B cell (primary cell): Measurements from ENCODE around the gene NRK. TPM values are rescaled to one million over a fixed set of nuclear protein-coding genes. Genes with fewer than 3 reads are reported as not detected.
"Not testable (repeated sequence)": the region's sequence is repeated elsewhere in the genome, so short reads cannot be mapped to it uniquely, and the experiment has no call there.

Source experiments
- ATAC-seq: fragments of 200-7000 bp; cut with Tn5 transposase; one replicate; pipeline ENCODE4 v1.10.0; 2021; ENCODE audit warnings: low read depth, mild to moderate bottlenecking, moderate number of reproducible peaks, moderate library complexity
- CTCF ChIA-PET: fragments of 350-600 bp; sonication (Branson Sonifier 250); formaldehyde crosslinking; loops from one replicate; lab custom pipeline; 2021; ENCODE audit warnings: antibody characterized with exemption, inconsistent platforms; lab: Charles Lee
- POLR2A ChIA-PET: fragments of 350-600 bp; sonication (Branson Sonifier 250); formaldehyde crosslinking; loops from one replicate; lab custom pipeline; 2021; ENCODE audit warnings: antibody characterized with exemption; lab: Charles Lee
- DNase-seq: peaks from one replicate; pipeline ENCODE4 v3.0.0; 2013
- H2AFZ ChIP-seq: 2 replicates; pipeline ENCODE4 v1.6.1; 2012; ENCODE audit warnings: mild to moderate bottlenecking, low read depth, low read length; ENCODE audit not compliant: insufficient read depth, poor library complexity, severe bottlenecking
- H3K27ac ChIP-seq, 2 donors: 1 replicate in 1 of 2; 2 replicates in 1 of 2; pipeline ENCODE4 v1.5.1; 2012 to 2013; ENCODE audit warnings: low read length in 2 of 2, mild to moderate bottlenecking in 2 of 2, moderate library complexity in 1 of 2
- H3K27me3 ChIP-seq, 4 experiments: fragments of 200-600 bp in 1 of 4; sonication (generic) in 1 of 4; replicated peaks in 1 of 4; 1 replicate in 2 of 4; 2 replicates in 2 of 4; pipeline versions ENCODE4 v1.6.1 to v1.7.0; 2013 to 2016; ENCODE audit warnings: low read length in 3 of 4, mild to moderate bottlenecking in 2 of 4, mixed read lengths in 1 of 4, moderate library complexity in 1 of 4; ENCODE audit not compliant: insufficient read depth in 4 of 4, control insufficient read depth in 3 of 4; ENCODE audit errors: control extremely low read depth in 1 of 4
- H3K36me3 ChIP-seq, 2 experiments: replicated peaks in 1 of 2; 1 replicate in 1 of 2; 2 replicates in 1 of 2; pipeline versions ENCODE4 v1.6.1 to v1.7.1; 2013; ENCODE audit warnings: low read length in 1 of 2; ENCODE audit not compliant: insufficient read depth in 2 of 2, control insufficient read depth in 1 of 2; ENCODE audit errors: control extremely low read depth in 1 of 2, extremely low read depth in 1 of 2
- H3K4me1 ChIP-seq, 2 donors: fragments of 200-600 bp in 1 of 2; sonication (generic) in 1 of 2; 1 replicate in 1 of 2; 2 replicates in 1 of 2; pipeline versions ENCODE4 v1.5.1 to v1.6.1; 2013 to 2017; ENCODE audit warnings: low read length in 2 of 2; ENCODE audit not compliant: control insufficient read depth in 2 of 2, insufficient read depth in 2 of 2
- H3K4me2 ChIP-seq: replicated peaks from 2 replicates; pipeline ENCODE3; 2012; ENCODE audit warnings: mild to moderate bottlenecking, low read depth, low read length; ENCODE audit not compliant: poor library complexity, severe bottlenecking
- H3K4me3 ChIP-seq, 5 experiments: fragments of 200-600 bp in 1 of 5; sonication (generic) in 1 of 5; 1 replicate in 3 of 5; 2 replicates in 2 of 5; pipeline versions ENCODE4 v1.5.1 to v1.7.0; 2011 to 2016; ENCODE audit warnings: low read length in 4 of 5, mild to moderate bottlenecking in 4 of 5, low read depth in 2 of 5, control low read depth in 1 of 5, moderate library complexity in 1 of 5; ENCODE audit not compliant: insufficient read depth in 1 of 5; ENCODE audit errors: control extremely low read depth in 1 of 5, extremely low read depth in 1 of 5
- H3K79me2 ChIP-seq: fragments of 200-600 bp; sonication (generic); one replicate; pipeline ENCODE4 v1.6.0; 2016; ENCODE audit warnings: low read length; ENCODE audit not compliant: control insufficient read depth, insufficient read depth
- H3K9ac ChIP-seq: fragments of 200-600 bp; sonication (generic); 2 replicates; pipeline ENCODE4 v1.6.1; 2017; ENCODE audit warnings: mild to moderate bottlenecking, low read length, moderate library complexity
- H3K9me3 ChIP-seq, 3 donors: one replicate each; pipeline versions ENCODE4 v1.6.1 to v1.7.1; 2013; ENCODE audit warnings: low read length in 2 of 3; ENCODE audit not compliant: control insufficient read depth in 2 of 3, insufficient read depth in 1 of 3; ENCODE audit errors: control extremely low read depth in 1 of 3
- H4K20me1 ChIP-seq: 2 replicates; pipeline ENCODE4 v1.6.0; 2012; ENCODE audit warnings: mild to moderate bottlenecking, low read length; ENCODE audit not compliant: insufficient read depth, control insufficient read depth, poor library complexity, severe bottlenecking
- H3K27ac Mint-ChIP-seq: one replicate; pipeline ENCODE4 v1.8.0; 2021; ENCODE audit warnings: mixed read lengths
- H3K27me3 Mint-ChIP-seq: one replicate; pipeline ENCODE4 v1.8.0; 2021; ENCODE audit warnings: mixed read lengths
- H3K4me1 Mint-ChIP-seq: one replicate; pipeline ENCODE4 v1.8.0; 2021; ENCODE audit warnings: mixed read lengths
- H3K4me3 Mint-ChIP-seq: one replicate; pipeline ENCODE4 v1.8.0; 2021; ENCODE audit warnings: mixed read lengths
- H3K9me3 Mint-ChIP-seq: one replicate; pipeline ENCODE4 v1.8.0; 2022; ENCODE audit warnings: mixed read lengths; ENCODE audit not compliant: insufficient read depth
- EZH2 ChIP-seq: IDR thresholded peaks from 2 replicates; pipeline ENCODE4 v1.6.1; 2012; ENCODE audit warnings: borderline replicate concordance, low read depth, mild to moderate bottlenecking, moderate library complexity, low read length; ENCODE audit not compliant: insufficient read depth, poor library complexity, severe bottlenecking
- WGBS: methylation state at CpG from one replicate; pipeline ENCODE4 v1.1.5; 2013; ENCODE audit warnings: missing lambda C conversion rate; ENCODE audit not compliant: insufficient coverage; 5-methylcytosine and 5-hydroxymethylcytosine counted together
- intact Hi-C: fragments of 100-400 bp; cut with micrococcal nuclease; formaldehyde crosslinking; loops from one replicate; pipeline ENCODE4 v1.10.0; 2022
- polyA plus RNA-seq: library from polyadenylated mRNA; depleted of rRNA; stranded (reverse); fragments of >200 nt; gene quantifications from 2 replicates; pipeline ENCODE4 v1.2.3, GENCODE V29; 2012
- total RNA-seq, 2 donors: library from RNA; stranded (reverse); fragments of 120-200 nt in 1 of 2; gene quantifications; 1 replicate in 1 of 2; 2 replicates in 1 of 2; pipeline versions ENCODE4 v1.2.3 to v1.2.4, GENCODE V29; 2013 to 2022

Gene NRK
- total and polyA plus RNA-seq, 2 donors (not counting 1 experiment from before 2014, with no cell fraction given): not detected

GRCh38 chrX:105845631-105846030 is 23.3 kb downstream of the NRK start:
- H3K9me3 Mint-ChIP-seq: no peaks in the 10 kb centered on the region
- H3K27me3 Mint-ChIP-seq: no peaks in the 10 kb centered on the region
- H3K36me3 ChIP-seq: no peaks in the 10 kb centered on the region
- no peaks in the 10 kb centered on the region for H3K4me1 ChIP-seq
- H3K9me3 ChIP-seq: peaks cover 0 to 5% (median 0%) of the 10 kb centered on the region in 3 donors
- no peaks in the 10 kb centered on the region for H4K20me1 ChIP-seq
- no peak overlapping the region for H3K4me3 Mint-ChIP-seq
- no peaks in the 10 kb centered on the region for H3K4me1 Mint-ChIP-seq
- ChIA-PET POLR2A (no interaction called here), CTCF (no interaction called here)
- H3K4me2 ChIP-seq: no peak overlapping the region
- H3K4me3 ChIP-seq: no peak overlapping the region
- H3K27me3 ChIP-seq: no peaks in the 10 kb centered on the region
- no CpG with 5 or more reads among the region's 2 CpGs for WGBS
- no peak overlapping the region for H3K9ac ChIP-seq
- no peak for TF ChIP-seq EZH2
- H2AFZ ChIP-seq: no peak overlapping the region
- H3K27ac ChIP-seq: no peak overlapping the region
- no peak overlapping the region for H3K27ac Mint-ChIP-seq
- no peak for ATAC-seq
- intact Hi-C loops: no loop called here
- no peaks in the 10 kb centered on the region for H3K79me2 ChIP-seq
- DNase-seq: no peak

- no CpG with 5 or more reads among the region's 2 CpGs for WGBS
- H3K9me3 ChIP-seq, H3K4me3 Mint-ChIP-seq: not testable (repeated sequence)
Observed at GRCh38 chrX:105850100-105850499, 27.8 kb downstream of the NRK start.

More at GRCh38 chrX:105850100-105850499, 27.8 kb downstream of the NRK start:
- ATAC-seq, H2AFZ ChIP-seq, DNase-seq, CTCF ChIA-PET, H4K20me1 ChIP-seq, H3K9ac ChIP-seq, H3K4me1 Mint-ChIP-seq, H3K36me3 ChIP-seq, intact Hi-C loops, H3K4me2 ChIP-seq, H3K4me3 ChIP-seq, H3K4me1 ChIP-seq, H3K27ac Mint-ChIP-seq, H3K27ac ChIP-seq, H3K27me3 ChIP-seq, H3K27me3 Mint-ChIP-seq, H3K9me3 Mint-ChIP-seq, H3K79me2 ChIP-seq, POLR2A ChIA-PET: not testable (repeated sequence)
